ENCODE results near the gene KRT74. TPM values are rescaled to one million over a fixed set of nuclear protein-coding genes. Genes with fewer than 3 reads are reported as not detected.

Gene KRT74
- total RNA-seq, 1 donor from 2014 or later = not detected

- TF ChIP-seq CTCF (IDR thresholded peaks at IDR 0.05) = no peak
- intact Hi-C loops (cut with DNase I) = no loop called here
- H3K4me3 ChIP-seq = no peak overlapping the region
- H3K36me3 ChIP-seq = no peaks in the 10 kb centered on the region
- no peaks in the 10 kb centered on the region for H3K27me3 ChIP-seq
- no peaks in the 10 kb centered on the region for H3K9me3 ChIP-seq
- no peaks in the 10 kb centered on the region for H3K4me1 ChIP-seq
- no peak for DNase-seq (ENCODE audit: low spot score in 2 of 2)
- H3K27ac ChIP-seq = no peak overlapping the region
Observed at GRCh38 chr12:52606581-52607218, 33.1 kb upstream of the KRT74 start.

- TF ChIP-seq CTCF (IDR thresholded peaks at IDR 0.05) = no peak
- Histone ChIP-seq H3K27me3 (peaks cover 2% of the 10 kb centered on the region), H3K27ac (no peak overlapping the region), H3K4me3 (no peak overlapping the region), H3K4me1 (no peaks in the 10 kb centered on the region), H3K36me3 (no peaks in the 10 kb centered on the region), H3K9me3 (no peaks in the 10 kb centered on the region)
- DNase-seq (ENCODE audit: low spot score in 2 of 2) = no peak
- intact Hi-C loops (cut with DNase I) = no loop called here
Observed at GRCh38 chr12:52606096-52606495, 32.5 kb upstream of the KRT74 start.

GRCh38 chr12:52605542-52605941, 31.9 kb upstream of the KRT74 start:
- Histone ChIP-seq H3K27me3 (peaks cover 6% of the 10 kb centered on the region), H3K27ac (no peak overlapping the region), H3K4me1 (no peaks in the 10 kb centered on the region), H3K36me3 (no peaks in the 10 kb centered on the region), H3K4me3 (no peak overlapping the region), H3K9me3 (no peaks in the 10 kb centered on the region)
- TF ChIP-seq CTCF (IDR thresholded peaks at IDR 0.05) = no peak
- intact Hi-C loops (cut with DNase I) = no loop called here
- DNase-seq (ENCODE audit: low spot score in 2 of 2) = no peak

GRCh38 chr12:52604859-52605258, 31.2 kb upstream of the KRT74 start:
- Histone ChIP-seq H3K27me3 (peaks cover 6% of the 10 kb centered on the region), H3K27ac (no peak overlapping the region), H3K9me3 (no peaks in the 10 kb centered on the region), H3K4me1 (no peaks in the 10 kb centered on the region), H3K36me3 (no peaks in the 10 kb centered on the region), H3K4me3 (no peak overlapping the region)
- intact Hi-C loops (cut with DNase I) = no loop called here
- DNase-seq (ENCODE audit: low spot score in 2 of 2) = no peak
- TF ChIP-seq CTCF (IDR thresholded peaks at IDR 0.05) = no peak

- Histone ChIP-seq H3K4me1 (no peaks in the 10 kb centered on the region), H3K27ac (no peak overlapping the region), H3K27me3 (peaks cover 6% of the 10 kb centered on the region), H3K36me3 (no peaks in the 10 kb centered on the region), H3K4me3 (no peak overlapping the region), H3K9me3 (no peaks in the 10 kb centered on the region)
- intact Hi-C loops (cut with DNase I) = no loop called here
- DNase-seq (ENCODE audit: low spot score in 2 of 2) = no peak
- TF ChIP-seq CTCF (IDR thresholded peaks at IDR 0.05) = no peak
Observed at GRCh38 chr12:52603314-52603713, 29.7 kb upstream of the KRT74 start.

- H3K4me3 ChIP-seq = no peak overlapping the region
- intact Hi-C loops (cut with DNase I) = no loop called here
- H3K27me3 ChIP-seq = peaks cover 6% of the 10 kb centered on the region
- no peaks in the 10 kb centered on the region for H3K36me3 ChIP-seq
- H3K27ac ChIP-seq = no peak overlapping the region
- TF ChIP-seq CTCF (IDR thresholded peaks at IDR 0.05) = no peak
- no peak for DNase-seq (ENCODE audit: low spot score in 2 of 2)
- H3K4me1 ChIP-seq = no peaks in the 10 kb centered on the region
- no peaks in the 10 kb centered on the region for H3K9me3 ChIP-seq
Observed at GRCh38 chr12:52602552-52602951, 28.9 kb upstream of the KRT74 start.
